CD4-positive, alpha-beta T cell treated with Interleukin-17A for 1 hour (primary cell): ENCODE data around the gene PRR7.

ENCODE experiments used
- DNase-seq: peaks from one replicate; pipeline ENCODE4 v3.0.0-alpha.2; 2020

The PRR7 gene

GRCh38 chr5:177469750-177470525 is 23.3 kb downstream of the PRR7 start:
- DNase-seq = no peak

GRCh38 chr5:177470759-177471536 is 24.3 kb downstream of the PRR7 start:
- no peak for DNase-seq

GRCh38 chr5:177471610-177472356 is 25.2 kb downstream of the PRR7 start:
- peak; percentile 37 for DNase-seq

DNA sequence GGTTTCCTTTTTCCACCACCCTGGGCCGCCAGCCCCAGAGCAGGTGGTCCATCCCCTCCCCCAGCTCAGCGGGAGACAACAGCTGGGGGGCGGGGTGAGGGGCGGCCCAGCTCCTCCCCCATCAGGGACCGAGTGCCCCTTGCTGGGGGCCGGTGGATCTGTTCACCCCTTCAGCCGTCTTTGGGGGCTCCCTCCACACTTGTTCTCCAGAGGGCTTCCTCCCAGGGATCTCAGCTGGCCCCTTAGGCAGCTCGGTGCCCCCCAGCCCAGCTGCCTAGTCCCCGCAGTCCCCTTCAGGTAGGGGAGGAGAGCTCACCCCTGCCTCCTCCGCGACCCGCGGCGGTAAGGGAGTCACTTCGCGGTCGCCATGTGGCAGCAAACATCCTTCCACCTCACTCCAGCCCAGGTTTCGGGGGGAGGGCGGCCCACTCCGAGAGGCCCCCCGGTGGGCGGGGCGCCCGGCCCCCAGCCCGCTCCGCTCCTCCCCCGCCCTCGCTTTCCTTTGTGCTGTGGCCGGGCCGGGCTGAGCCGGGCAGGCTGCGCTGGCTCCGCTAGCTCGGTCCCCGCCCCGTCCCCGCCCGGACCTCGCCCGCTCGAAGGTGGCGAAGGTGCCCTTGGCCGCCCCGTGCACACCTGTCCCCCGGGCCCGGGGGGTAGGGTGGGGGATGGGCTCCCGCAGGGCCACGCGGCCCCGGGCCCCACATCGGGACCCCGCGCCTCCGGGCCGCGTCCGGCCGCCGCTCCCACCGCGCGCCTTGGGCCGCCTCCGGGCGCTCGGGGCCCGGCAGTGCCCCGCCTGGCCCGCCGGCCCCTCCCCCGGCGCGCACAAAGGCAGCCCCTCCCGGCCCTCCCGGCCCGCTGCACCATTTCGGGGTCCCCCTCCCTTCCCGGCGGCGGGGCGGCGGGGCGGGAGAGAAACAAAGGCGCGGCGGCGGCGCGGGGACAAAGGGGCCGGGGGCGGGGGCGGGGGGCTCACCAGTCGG is 26.1 kb downstream of the PRR7 start:
- DNase-seq = peak; percentile 67

- DNase-seq = no peak
Measured at GRCh38 chr5:177473443-177474001, 26.9 kb downstream of the PRR7 start, which contains the start of gene DBN1. Gene DBN1 (minus strand): TSS chr5:177473634. CDS start chr5:177473521, 113 bp downstream.

DNA sequence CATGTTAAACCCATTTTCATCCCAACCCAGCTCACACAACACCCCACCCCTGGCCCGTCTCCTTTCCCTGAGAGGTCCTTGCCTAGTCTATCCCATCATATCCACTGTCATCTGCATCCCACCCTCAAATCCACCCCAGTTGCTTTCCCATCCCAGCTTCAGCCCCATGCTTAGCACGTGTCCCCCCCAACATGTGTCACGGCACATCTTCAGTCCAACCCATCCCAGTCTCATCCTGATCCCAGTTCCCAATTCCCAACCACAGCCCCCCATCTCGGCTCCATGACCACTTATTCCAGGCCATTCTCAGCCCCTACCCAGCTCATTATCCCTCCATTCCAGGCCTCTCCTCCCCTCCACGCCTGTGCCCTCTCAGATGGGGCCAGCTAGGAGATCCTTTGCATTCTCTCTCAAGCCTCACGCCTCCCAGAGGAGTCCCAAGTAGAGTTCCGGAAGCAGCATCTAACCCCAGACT is 27.4 kb downstream of the PRR7 start:
- no peak for DNase-seq

DNA sequence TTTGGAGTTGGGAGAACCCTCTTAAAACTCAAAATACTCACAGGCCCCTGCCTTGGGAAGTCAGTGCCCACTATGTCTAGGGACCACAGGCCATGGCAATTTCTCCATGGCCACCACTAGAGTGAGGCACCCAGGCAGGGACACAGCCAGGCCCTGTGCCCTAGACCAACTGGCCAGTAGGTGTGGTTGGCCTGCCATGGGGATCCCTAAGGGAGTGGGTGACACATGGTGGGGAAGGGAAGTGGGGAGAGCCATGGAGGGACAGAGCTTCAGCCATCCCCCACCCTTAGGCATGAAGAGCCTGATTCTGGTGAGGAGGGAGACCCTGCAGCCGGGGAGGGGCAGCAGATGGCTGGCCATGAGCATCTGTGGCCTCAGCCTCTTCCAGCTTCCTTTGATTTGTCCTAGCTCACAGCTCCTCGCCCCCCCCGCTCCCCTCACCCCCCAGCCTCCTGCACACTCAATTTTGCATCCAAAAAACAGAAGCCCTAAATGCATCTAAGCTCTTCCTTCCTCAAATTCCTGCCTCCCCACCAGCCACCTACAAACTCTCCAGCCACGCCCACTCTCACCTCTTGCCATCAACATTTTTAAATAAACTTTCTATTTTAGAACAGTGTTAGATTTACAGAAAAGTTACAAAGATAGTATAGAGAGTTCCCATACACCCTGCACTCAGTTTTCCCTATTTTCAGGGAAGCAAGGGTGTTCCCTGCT is 28.4 kb downstream of the PRR7 start:
- no peak for DNase-seq

- DNase-seq = no peak
Measured at GRCh38 chr5:177475563-177476427, 29.2 kb downstream of the PRR7 start.

DNA sequence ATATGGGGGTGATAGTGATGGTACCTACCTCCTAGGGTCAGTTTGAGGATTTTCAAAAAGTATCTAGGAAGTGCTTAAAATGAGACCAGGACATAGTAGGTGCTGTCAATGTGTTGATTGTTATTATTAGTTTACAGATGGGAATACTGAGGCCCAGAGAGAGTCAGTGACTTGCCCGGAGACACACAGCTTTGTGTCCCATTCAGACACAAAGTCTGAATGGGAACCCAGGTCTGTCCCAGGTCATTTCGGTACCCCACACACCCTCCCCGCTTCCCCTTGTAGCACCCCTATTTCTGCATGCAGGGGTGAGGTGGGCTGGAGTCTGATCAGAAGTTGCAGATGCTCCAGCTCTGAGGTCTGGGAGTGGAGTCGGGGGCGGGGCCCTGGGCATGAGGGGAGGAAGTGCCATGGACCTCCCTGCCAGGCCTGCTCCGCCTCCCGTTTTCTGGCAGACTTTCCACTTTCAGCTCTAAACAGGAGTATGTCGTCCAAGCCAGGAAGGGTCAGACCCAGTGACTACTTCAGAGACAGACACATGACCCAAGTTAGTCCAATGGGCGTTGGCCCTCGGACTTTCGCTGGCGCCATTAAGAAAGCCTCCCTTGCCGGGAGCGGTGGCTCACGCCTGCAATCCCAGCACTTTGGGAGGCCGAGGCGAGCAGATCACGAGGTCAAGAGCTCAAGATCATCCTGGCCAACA is 30.1 kb downstream of the PRR7 start:
- DNase-seq = no peak

DNA sequence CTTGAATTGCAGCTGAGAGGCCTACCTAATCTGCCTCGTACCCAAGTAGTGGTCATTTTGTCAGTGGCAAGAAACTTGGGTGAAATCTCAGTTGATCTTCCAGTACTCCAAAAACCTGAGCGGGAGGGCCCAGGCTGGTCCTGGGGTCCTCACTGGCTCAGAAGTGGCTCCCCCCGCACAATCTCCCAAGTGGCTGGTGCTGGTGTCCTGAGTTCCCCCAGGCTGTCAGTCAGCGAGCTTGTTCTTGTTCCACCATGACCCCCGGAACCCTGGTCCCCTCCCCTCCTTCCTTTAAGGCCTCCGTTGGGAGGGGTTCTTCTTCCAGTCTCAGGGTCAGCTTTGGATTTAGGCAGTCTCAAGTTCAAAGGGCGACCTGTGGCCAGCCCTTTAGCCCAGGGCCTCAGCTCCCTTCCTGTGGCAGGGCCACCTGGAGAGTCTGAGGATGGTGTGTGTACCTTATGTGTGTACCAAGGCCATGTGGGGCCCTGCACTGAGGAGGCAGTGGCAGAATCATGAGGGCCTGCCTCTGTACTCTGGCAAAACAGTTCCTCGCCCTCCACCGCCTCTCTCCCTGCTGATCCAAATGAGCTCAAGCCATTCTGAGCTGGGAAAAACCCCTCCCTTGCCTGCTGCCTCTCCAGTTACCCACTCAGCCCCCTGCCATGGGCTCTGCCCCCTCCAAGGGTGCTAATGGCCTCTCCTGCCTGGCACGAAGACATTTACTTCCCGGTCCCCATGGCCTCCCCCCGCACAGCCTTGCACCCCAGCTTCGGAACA is 31.3 kb downstream of the PRR7 start:
- DNase-seq = no peak

- no peak for DNase-seq
Measured at GRCh38 chr5:177478711-177479646, 32.4 kb downstream of the PRR7 start.

DNA sequence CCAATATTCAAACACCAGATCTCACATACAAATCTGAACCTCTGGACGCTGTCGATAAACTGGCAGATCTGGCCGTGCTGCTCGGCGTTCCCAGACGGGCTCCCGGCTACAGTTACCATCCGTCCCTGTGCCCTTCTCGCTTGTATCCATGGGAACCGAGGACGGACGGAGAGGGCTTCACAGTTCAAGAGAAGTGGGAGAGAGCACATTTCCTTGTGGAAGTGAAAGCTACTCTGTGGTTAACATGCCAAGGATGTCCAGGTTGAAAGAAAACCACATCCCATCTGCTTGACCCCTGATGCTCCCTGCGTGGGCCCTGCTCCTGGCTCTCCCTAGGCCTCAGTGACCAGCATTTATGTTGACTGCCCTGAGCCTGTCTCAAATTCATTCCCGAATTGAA is 33.2 kb downstream of the PRR7 start:
- no peak for DNase-seq

DNA sequence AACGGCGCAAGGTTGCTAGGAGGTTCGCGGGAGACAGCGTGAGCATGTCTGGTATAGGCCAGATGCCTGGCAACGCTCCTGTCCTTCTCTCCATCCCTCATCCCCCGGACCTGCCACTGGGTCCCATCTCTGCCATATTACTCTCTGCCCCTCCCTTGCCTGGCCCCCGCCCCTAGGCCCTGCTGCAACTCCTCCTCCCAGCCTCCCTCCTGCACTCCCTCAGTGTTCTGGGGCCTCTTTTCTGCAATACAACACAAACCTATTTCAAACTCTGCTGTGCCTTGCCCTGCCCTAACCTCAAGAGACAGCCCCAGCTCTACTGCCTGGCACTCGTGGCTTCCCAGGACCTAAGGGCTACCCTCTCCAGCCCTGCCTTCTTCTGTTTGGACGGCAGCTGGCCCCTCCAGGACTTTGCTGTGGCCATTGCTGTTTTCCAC is 35.8 kb downstream of the PRR7 start:
- no peak for DNase-seq

DNA sequence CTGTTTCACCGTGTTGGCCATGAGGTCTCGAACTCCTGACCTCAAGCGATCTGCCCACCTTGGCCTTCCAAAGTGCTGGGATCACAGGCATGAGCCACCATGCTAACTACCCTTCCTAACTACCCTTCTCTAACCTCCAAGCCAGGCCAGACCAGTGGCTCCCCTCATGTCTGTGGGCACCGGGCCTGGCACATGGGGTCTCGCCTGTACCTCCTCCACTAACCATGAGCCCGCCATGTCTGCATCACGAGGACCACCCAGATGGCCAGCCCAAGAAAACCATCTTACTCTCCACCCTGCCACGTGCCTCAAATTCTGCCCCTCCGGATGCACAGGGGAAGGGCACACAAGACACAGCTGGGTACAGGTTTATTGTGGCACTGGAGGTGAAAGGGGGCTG is 36.4 kb downstream of the PRR7 start:
- DNase-seq = no peak

- DNase-seq = no peak
Measured at GRCh38 chr5:177483994-177484901, 37.6 kb downstream of the PRR7 start.

- no peak for DNase-seq
Measured at GRCh38 chr5:177484902-177485549, 38.4 kb downstream of the PRR7 start.
